Fibroblast of skin of left quadriceps (primary cell): ENCODE measurements around the gene TMEM100.

Experiments
- DNase-seq, 2 experiments: peaks; one replicate each; pipeline ENCODE4 v3.0.0-alpha.2; 2013; ENCODE audit warnings: low read depth in 2 of 2

TMEM100 gene

GRCh38 chr17:55717898-55718735 is 4.5 kb downstream of the TMEM100 start:
- peak; percentile 53 to 54 for DNase-seq

DNA sequence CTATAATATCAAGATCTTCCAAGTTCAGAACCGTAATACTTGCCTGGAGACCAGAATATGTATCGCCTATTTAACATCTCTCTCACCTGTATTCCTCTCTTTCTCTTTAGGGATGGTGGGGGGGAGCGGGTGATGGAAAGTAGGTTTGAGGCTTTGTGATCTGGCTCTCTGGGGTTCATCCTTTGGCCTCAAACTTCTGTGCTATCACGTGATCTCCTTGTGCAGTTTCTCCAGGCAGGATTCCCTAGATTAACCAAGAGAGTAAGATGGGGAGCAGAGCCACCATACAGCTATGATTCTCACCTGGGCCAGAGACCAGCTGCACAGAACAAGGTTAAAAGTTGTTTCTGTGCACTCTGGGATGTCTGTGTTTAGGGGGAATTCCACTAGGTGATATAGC is 5.2 kb downstream of the TMEM100 start:
- DNase-seq = no peak

- no peak for DNase-seq
Observed at GRCh38 chr17:55710829-55711496, 11.7 kb downstream of the TMEM100 start.

DNA sequence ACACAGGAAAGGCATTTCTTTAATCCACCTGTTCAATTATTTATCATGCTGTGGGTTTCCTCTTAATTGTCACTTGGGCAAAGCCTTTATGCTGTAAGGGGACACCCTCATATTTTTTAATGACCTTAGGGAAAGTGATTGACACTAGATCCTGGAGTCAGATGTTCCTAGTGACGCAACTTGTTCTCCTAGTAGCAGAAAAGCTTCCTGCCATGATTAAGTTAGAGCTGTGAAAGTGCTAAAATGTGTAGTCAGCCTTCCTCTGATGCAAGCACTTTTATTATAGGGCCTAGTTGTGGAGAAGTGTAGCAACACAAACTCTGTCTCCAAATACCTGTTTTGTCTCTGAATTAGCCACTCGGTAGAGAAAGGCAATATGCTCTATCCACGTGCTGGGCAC is 12.3 kb downstream of the TMEM100 start:
- no peak for DNase-seq

- no peak for DNase-seq
Observed at GRCh38 chr17:55709984-55710383, 12.7 kb downstream of the TMEM100 start.

DNA sequence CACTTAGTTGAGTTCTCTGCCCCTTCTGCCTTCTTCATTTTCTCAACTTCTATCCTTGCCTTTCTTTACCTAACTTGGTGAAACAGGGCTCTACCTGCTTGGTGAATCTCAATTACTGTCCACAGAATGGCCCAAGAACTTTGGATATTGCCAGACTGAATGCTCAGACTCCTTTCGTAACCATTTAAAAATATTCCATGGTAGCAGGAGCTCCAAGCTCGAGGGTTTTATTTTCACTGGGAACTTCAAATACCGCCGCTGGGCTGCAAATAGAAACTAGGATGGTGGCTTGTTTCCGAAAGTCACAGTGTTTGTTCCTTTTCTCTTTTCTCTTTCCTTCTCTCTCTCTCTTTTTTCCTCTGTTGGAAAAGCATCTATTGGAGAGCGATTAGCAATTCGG is 13.2 kb downstream of the TMEM100 start:
- no peak for DNase-seq

DNA sequence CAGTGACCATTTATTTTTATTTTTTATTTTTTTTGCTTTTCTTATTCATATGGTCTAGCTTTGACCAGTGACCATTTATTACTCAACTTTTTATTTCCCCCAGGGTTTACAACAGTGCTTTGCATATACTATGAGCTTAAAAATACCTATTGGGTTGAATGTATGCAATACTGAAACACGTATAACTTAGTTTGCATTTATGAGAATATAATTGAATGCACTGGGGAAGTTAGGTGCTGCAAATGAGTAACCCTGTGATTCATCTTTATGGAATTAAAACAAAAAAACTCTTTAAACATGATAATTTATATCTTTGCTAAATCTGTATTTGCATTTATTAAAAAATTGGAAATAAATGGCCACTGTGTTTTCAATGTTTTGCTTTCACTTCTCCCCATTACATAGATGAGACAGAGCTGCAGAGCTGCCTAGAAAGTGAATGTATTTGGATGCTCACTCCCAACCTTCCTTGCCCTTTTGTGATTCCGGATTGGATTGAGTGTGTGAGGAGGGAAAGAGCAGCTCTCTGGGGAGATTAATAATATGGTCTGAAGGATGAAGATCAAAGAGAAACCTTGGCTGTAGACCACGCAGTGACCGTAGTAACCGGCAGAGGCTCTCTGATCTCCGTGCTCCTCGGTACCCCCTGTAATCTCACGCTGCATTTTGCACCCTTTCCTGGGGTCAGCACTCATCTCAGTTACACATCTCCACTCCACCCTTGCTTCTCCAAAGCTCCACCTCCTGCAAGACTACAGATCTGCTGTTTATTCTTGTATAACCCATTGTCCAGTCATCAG is 14.3 kb downstream of the TMEM100 start:
- DNase-seq = no peak

DNA sequence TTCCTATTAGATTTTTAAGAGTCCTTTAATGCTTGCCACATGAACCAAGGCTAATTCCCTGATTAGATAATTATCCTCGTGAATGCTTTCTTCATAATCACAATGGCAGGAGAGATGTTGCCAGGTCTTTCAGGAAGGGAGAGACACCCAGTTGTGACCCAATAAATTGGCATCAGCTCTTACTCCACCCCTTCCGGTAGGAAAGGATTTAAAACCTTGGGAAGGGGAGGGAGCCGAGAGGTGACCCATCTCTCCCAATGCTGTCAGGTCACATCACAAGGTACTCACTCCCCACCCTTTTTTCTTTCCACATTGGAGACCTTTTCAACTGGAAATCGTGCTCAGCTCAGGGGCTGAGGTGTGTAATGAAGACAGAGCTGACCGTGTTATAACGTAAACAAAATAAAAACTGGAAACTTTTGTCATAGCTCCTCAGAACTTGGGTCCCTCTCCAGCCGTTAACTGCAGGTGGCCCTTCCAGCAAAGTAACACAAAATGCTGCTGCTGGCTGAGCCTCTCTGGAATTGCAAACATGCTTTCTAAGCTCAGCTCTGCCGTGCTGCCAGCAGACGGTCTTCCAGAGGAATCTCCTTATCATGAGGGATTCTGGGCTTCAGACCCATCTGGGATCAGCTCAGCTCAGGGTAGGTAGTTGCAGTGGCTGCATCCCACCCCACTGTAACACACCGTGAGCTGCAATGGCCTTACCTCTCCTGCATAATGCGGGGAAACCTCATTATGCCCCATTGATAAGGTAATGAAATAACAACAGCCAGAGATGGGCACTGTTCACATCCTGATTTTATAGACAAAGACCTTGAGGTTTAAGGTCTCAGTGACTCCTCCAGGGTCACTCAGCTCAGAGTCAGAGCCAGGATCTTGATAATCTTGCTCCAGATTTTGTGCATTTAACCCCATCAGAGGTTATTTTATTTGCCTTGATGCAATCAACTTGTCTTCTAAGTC is 15.6 kb downstream of the TMEM100 start:
- no peak for DNase-seq

DNA sequence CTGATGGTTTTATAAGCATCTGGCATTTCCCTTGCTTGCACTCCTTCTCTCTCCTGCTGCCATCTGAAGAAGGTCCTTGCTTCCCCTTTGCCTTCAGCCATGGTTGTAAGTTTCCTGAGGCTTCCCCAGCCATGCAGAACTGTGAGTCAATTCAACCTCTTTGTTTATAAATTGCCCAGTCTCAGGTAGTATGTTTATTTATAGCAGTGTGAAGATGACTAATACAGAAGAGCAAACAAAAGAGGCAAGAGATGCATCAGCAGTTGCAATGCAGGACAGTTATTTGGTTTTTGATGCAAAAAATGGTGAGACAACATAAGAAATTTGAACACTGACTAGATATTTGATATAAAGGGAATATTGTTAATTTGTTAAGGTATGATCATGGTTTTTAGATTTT is 16.8 kb downstream of the TMEM100 start:
- DNase-seq = no peak

DNA sequence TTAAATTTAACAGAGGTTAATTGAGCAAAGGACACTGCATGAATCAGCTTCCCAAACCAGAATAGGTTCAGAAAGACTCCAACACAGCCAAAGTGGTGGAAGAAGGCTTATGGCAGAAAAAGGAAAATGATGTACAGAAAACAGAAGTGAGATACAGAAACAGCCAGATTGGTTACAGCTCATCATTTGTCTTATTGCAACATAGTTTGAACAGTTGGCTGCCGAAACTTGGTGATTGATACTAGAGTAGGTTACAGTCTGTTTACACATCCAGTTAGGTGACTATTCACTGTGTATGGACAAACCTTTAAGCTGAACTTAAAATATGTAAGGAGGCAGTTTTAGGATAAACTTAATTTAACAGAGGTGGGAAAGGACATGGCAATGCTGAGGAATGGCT is 18.3 kb downstream of the TMEM100 start:
- no peak for DNase-seq

DNA sequence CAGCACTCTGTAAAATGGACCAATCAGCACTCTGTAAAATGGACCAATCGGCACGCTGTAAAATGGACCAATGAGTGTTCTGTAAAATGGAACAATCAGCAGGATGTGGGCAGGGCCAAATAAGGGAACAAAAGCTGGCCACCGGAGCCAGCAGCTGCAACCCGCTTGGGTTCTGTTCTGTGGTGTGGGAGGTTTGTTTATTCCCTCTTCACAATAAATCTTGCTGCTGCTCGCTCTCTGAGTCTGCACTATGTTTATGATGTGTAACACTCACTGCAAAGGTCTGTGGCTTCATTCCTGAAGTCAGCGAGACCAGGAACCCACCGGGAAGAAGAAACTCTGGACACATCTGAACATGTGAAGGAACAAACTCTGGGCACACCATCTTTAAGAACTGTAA is 20.5 kb downstream of the TMEM100 start:
- DNase-seq = no peak

GRCh38 chr17:55699181-55699860 is 23.3 kb downstream of the TMEM100 start:
- no peak for DNase-seq

DNA sequence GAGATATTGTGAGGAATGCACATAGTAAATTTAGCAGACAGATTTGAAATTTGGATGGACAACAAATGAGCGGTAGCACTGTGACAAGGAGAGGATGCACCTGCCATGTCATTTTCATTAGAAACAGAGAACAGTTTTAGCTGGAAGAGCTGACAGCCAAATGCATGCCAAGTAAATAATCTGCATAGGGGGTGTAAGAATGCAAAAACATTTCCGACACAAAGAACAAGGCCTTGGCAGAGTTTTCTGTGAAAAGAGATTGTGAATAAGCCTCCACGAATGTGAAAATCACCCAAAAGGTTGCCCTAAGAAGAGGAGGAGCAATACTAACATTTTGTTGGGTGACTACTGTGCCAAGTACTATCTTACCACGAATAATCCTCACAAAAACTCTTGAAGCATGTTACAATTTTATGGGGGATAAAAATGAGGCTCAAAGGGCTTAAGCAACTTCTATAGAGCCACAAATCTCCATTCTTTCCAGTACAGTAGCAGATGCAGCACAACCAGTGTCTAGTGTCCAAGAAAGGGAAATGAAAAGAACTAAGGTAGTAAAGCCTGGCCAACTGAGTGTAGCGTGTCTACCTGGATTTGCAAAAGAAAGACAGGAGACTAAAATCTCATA is 28.3 kb downstream of the TMEM100 start:
- DNase-seq = no peak

- DNase-seq = no peak
Observed at GRCh38 chr17:55693254-55694216, 29.1 kb downstream of the TMEM100 start.

- no peak for DNase-seq
Observed at GRCh38 chr17:55692276-55692675, 30.4 kb downstream of the TMEM100 start.

- no peak for DNase-seq
Observed at GRCh38 chr17:55691666-55692065, 31.0 kb downstream of the TMEM100 start.

DNA sequence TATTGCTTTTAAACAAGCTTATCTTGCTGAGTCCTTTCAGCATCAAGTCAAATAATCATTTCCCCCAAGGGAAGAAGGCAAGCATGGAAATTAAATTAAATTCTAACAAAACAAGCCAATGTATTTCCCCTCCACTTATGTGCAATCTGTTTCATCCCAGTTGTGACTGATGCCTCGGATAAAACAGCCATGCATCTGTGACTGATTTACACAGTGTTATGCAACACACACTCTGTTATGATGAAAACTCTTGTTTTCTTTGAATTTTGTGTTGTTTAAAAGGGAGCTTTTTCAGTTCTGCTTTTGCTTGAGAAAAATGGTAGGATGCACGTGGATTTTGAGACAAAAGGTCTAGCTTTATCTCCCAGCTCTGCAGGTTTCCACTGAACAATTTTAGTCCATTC is 32.6 kb downstream of the TMEM100 start:
- DNase-seq = no peak

GRCh38 chr17:55689672-55690071 is 33.0 kb downstream of the TMEM100 start:
- no peak for DNase-seq

- no peak for DNase-seq
Observed at GRCh38 chr17:55688057-55688456, 34.6 kb downstream of the TMEM100 start.
